ENCODE data around the gene LLGL2.

Gene LLGL2

GRCh38 chr17:75544250-75544649, 18.8 kb downstream of the LLGL2 start:
- no peak for DNase-seq (ENCODE audit: low read depth)
- TF ChIP-seq, protein P1, sequence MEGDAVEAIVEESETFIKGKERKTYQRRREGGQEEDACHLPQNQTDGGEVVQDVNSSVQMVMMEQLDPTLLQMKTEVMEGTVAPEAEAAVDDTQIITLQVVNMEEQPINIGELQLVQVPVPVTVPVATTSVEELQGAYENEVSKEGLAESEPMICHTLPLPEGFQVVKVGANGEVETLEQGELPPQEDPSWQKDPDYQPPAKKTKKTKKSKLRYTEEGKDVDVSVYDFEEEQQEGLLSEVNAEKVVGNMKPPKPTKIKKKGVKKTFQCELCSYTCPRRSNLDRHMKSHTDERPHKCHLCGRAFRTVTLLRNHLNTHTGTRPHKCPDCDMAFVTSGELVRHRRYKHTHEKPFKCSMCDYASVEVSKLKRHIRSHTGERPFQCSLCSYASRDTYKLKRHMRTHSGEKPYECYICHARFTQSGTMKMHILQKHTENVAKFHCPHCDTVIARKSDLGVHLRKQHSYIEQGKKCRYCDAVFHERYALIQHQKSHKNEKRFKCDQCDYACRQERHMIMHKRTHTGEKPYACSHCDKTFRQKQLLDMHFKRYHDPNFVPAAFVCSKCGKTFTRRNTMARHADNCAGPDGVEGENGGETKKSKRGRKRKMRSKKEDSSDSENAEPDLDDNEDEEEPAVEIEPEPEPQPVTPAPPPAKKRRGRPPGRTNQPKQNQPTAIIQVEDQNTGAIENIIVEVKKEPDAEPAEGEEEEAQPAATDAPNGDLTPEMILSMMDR (IDR thresholded peaks at IDR 0.05; ENCODE audit: insufficient read depth, low read depth, low read length, missing control alignments): no peak
- H3K4me3 ChIP-seq (ENCODE audit: low read length): no peak overlapping the region

- no peak for DNase-seq (ENCODE audit: low read depth)
- no peak overlapping the region for H3K4me3 ChIP-seq (ENCODE audit: low read length)
- TF ChIP-seq, protein P1 (IDR thresholded peaks at IDR 0.05; ENCODE audit: insufficient read depth, low read depth, low read length, missing control alignments): no peak
Measured at GRCh38 chr17:75546181-75546580, 20.7 kb downstream of the LLGL2 start.

DNA sequence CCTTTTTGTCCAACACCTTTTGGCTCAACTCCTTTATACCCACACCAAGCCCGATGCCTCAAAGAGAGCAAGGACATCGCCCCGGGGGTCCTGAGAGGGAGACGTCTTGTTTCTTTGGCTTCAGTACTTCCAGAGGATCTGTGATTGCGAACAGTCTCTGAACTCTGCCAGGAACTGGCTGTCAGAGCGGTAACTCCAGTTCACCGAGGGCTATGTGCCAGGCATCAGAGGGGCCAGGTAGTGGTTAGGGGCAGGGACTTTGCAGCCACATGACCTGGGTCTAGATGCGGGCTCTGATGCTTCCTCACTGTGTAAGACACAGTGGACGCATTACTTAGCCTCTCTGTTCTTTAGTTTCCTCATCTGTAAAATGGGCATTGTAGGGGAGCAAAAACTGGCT, 21.6 kb downstream of the LLGL2 start:
- no peak for DNase-seq (ENCODE audit: low read depth)
- H3K4me3 ChIP-seq (ENCODE audit: low read length): no peak overlapping the region
- TF ChIP-seq, protein P1 (IDR thresholded peaks at IDR 0.05; ENCODE audit: insufficient read depth, low read depth, low read length, missing control alignments): no peak

DNA sequence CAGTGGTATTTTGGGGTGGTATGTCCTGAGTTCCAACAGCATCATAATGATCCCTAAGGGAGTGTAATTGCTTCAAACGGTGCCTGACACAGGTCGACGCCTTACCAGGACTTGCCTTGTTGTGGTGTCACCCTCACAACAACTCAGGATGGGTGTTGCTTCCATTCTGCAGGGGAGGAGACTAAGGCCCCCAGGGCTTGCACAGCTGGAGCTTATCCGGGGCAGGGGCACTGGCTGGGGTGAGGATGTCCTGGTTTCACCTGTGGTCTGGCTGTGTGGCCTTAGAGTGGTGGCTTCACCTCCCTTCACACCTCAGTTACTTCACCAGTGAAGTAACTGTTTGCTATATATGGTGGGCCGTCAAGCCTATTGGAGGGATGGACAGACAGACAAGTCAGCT, 23.3 kb downstream of the LLGL2 start:
- DNase-seq (ENCODE audit: low read depth): no peak
- TF ChIP-seq, protein P1 (IDR thresholded peaks at IDR 0.05; ENCODE audit: insufficient read depth, low read depth, low read length, missing control alignments): no peak

GRCh38 chr17:75549246-75550138, 24.0 kb downstream of the LLGL2 start:
- TF ChIP-seq, protein P1 (IDR thresholded peaks at IDR 0.05; ENCODE audit: insufficient read depth, low read depth, low read length, missing control alignments): no peak
- no peak overlapping the region for H3K4me3 ChIP-seq (ENCODE audit: low read length)

More for the DNA sequence above, 23.3 kb downstream of the LLGL2 start:
- H3K4me3 ChIP-seq (ENCODE audit: low read length): no peak overlapping the region

DNA sequence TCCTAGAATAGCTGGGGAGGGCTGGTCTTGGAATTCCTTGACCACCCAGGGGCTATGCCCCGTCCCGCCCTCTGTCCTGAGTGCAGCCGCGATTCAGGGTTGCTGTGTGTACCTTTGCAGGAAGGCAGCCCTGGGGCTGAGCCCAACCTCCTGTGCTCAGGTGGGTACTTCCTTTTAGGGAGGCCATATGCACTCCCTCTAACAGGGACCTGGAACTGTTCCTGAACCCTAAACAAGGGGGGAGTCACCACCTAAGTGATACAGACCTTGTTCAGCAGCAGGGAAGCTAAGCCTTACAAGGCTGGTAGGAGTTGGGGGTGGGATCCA, 24.6 kb downstream of the LLGL2 start:
- TF ChIP-seq, protein P1 (IDR thresholded peaks at IDR 0.05; ENCODE audit: insufficient read depth, low read depth, low read length, missing control alignments): no peak
- no peak overlapping the region for H3K4me3 ChIP-seq (ENCODE audit: low read length)
- DNase-seq (ENCODE audit: low read depth): no peak

More at GRCh38 chr17:75549246-75550138, 24.0 kb downstream of the LLGL2 start:
- DNase-seq (ENCODE audit: low read depth): peak; percentile 70

DNA sequence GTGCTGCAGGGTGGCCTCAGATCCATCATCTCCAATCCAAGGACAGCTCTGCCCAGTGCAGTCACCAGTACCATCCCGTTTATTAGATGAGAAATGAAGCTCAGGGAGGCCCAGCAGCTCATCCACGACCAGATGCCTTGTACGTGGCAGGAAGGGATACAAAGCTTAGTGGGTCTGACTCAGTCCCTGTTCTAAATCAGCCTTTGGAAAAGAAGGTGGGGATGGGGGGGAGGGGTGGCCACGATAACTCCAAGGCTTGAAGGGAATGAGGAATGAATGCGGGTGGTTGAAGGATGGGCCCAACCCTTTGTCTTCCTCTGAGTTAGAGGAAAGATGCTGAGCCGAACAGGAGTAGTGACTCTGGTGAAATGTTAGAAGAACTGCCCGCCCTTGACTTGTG, 25.8 kb downstream of the LLGL2 start:
- TF ChIP-seq, protein P1 (IDR thresholded peaks at IDR 0.05; ENCODE audit: insufficient read depth, low read depth, low read length, missing control alignments): no peak

More for the DNA sequence above, 25.8 kb downstream of the LLGL2 start:
- no peak for DNase-seq (ENCODE audit: low read depth)
- no peak overlapping the region for H3K4me3 ChIP-seq (ENCODE audit: low read length)
